GM18520 (cell line): Measurements from ENCODE around the gene ABCA12.

ENCODE experiments used
- ATAC-seq: cut with Tn5 transposase; IDR thresholded peaks from one replicate; pipeline ENCODE4 v1.9.1; 2021; ENCODE audit not compliant: unreplicated experiment

Gene ABCA12

GRCh38 chr2:215137329-215137686, 1.1 kb downstream of the ABCA12 start:
- peak; percentile 1 for ATAC-seq

- ATAC-seq, result peak; percentile 48
Observed at GRCh38 chr2:215136669-215137328, 1.6 kb downstream of the ABCA12 start.

GRCh38 chr2:215120401-215120800, 18.0 kb downstream of the ABCA12 start:
- no peak for ATAC-seq

- ATAC-seq, result no peak
Observed at GRCh38 chr2:215119847-215120246, 18.6 kb downstream of the ABCA12 start.

GRCh38 chr2:215110918-215111317, 27.5 kb downstream of the ABCA12 start:
- no peak for ATAC-seq

GRCh38 chr2:215107216-215108056, 31.0 kb downstream of the ABCA12 start:
- no peak for ATAC-seq

GRCh38 chr2:215105607-215106354, 32.6 kb downstream of the ABCA12 start:
- no peak for ATAC-seq

GRCh38 chr2:215104226-215104625, 34.2 kb downstream of the ABCA12 start:
- no peak for ATAC-seq

GRCh38 chr2:215098875-215099274, 39.6 kb downstream of the ABCA12 start:
- no peak for ATAC-seq

- no peak for ATAC-seq
Observed at GRCh38 chr2:215084080-215084479, 54.3 kb downstream of the ABCA12 start.

GRCh38 chr2:215083146-215083545, 55.3 kb downstream of the ABCA12 start:
- ATAC-seq, result no peak

GRCh38 chr2:215082446-215082845, 56.0 kb downstream of the ABCA12 start:
- no peak for ATAC-seq

- no peak for ATAC-seq
Observed at GRCh38 chr2:215080545-215080944, 57.9 kb downstream of the ABCA12 start.

- ATAC-seq, result no peak
Observed at GRCh38 chr2:215071676-215072075, 66.8 kb downstream of the ABCA12 start.

GRCh38 chr2:215068399-215068798, 70.0 kb downstream of the ABCA12 start:
- no peak for ATAC-seq

GRCh38 chr2:215066124-215066523, 72.3 kb downstream of the ABCA12 start:
- ATAC-seq, result no peak

- ATAC-seq, result no peak
Observed at GRCh38 chr2:215063526-215063925, 74.9 kb downstream of the ABCA12 start.

GRCh38 chr2:215060861-215061536, 77.4 kb downstream of the ABCA12 start:
- no peak for ATAC-seq

GRCh38 chr2:215059724-215060123, 78.7 kb downstream of the ABCA12 start:
- ATAC-seq, result no peak

GRCh38 chr2:215055891-215056290, 82.5 kb downstream of the ABCA12 start:
- ATAC-seq, result no peak

- ATAC-seq, result no peak
Observed at GRCh38 chr2:215052810-215053209, 85.6 kb downstream of the ABCA12 start.
